HG03378 (cell line): ENCODE results near the gene ROMO1.
A peak's percentile ranks its signal among the peaks of the same experiment; 100 is the strongest.

Source experiments
- ATAC-seq: cut with Tn5 transposase; IDR thresholded peaks from one replicate; pipeline ENCODE4 v1.9.1; 2021; ENCODE audit warnings: mild to moderate bottlenecking, moderate library complexity; ENCODE audit not compliant: unreplicated experiment

Gene ROMO1

DNA sequence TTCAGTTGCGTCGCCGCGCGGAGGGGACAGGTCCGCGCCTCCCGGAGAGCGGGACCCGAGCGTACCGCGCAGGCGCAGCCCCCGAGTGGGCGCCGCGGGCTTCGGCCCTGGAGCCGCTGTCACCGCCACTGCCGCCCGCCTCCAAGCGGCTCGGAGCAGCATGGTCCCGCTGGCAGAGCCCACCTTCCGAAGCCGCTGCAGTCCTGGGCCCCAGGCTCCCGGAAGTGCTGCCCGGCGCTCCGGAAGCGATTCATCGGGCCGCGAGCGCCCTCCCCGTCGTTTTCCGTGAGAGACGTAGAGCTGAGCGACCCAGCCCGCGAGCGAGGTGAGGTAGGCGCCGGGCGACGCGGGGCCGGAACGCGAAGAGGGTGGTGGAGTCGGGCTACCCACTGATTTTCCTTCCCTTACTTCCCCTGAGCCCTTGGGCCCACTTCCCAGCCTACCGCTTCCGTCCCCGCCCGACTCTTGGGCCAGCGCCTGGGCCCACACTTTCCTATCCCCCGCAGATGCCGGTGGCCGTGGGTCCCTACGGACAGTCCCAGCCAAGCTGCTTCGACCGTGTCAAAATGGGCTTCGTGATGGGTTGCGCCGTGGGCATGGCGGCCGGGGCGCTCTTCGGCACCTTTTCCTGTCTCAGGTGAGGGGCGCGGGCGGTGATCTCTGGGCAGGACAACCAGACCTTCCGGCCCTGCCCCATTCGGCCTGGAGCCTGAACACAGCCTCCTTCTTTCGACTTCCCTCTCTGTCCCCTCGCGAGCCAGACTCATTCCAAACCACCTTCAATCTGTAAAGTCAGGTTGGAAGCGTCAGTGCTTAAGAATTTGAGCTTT, at the start of gene ROMO1, which contains the start of gene NFS1:
ROMO1 (plus strand) TSS at position 279 of the 830 bp plus-strand sequence; CDS start at position 507, 228 bp downstream.
NFS1 (minus strand) TSS at position 226 of the 830 bp plus-strand sequence; CDS start at position 162, 64 bp downstream.
- ATAC-seq = peak; percentile 52

DNA sequence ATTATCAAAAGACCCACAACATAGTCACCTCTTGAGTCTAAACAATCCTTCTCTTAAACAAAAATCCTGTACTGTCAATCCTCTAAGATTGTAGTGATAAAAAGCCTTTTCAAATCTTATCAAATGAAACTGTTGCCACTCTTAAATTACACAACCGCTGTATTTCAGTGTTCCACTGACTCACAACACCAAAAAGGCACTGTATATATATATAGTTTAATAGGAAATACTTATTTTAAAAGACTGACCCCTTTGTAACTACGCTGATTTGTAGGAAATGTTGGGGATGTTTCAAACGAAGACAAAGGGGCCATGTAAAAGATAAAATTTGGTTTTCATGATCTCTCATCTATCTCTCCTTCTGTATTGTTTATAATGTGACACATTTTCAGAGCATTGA, 48.6 kb upstream of the ROMO1 start:
- ATAC-seq = no peak

DNA sequence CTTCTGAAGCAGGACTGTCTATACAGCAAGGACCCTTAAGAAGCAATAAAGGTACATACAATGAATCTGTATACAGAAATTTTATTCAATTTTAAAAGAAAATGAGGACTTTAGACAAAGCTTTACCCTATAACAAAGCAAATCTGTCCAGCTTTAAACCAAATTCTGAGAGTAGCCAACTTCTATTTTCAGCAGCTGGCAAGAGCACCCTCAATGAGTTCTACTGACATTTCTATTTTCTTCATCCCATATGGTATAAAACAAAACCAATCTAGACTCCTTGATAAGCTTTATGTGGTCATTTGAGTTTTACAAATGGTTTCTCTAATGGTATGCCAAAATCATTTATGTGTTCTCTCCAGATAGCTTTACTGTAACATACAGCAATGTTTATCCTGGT, 47.2 kb upstream of the ROMO1 start:
- ATAC-seq = no peak

DNA sequence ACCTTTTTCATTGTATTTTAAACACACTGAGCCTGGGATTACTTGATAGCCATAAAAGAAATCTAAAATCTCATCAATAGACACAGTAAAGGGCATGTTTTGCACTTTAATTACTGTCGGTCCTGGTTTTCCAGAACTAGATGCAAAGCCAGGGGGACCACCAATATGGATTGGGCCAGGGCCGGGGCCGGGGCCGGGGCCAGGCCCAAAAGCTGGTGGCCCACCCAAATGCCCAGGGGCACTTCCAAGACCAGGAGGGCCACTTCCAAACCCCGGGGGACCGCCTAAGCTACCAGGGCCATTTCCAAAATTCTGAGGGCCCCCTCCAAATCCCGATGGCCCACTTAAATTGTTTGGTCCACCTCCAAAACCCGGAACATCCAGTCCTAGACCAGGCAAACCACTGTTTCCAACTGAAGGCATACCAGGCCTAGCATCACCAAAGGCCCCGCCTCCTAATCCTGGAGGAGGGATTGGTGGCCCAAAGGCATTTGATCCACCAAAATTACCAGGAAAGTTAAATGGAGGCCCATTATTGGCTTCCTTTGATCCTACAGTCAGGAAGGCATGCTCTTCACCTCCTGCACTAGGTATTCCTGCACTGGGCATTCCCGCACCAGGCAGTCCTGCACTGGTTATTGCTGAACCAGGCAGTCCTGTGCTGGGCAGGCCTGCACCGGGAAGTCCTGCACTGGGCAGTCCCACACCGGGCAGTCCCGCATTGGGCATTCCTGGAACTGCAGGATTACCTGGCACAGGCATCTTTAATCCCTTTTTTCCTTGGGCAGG, 46.4 kb upstream of the ROMO1 start:
- no peak for ATAC-seq

DNA sequence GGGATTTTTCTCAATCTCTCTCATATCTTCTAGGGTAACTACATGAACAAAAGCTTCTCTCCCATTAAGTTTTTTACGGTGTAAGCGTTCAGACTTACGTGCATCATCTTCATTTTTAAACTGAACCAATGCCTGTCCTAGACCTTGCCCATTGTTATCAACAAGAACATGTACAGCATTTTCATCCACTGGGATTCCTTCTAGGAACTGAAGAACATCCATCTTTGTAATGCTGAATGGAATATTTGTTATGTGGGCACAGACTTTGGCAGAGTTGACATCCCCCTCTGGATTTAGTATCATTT, 45.8 kb upstream of the ROMO1 start:
- ATAC-seq = no peak

DNA sequence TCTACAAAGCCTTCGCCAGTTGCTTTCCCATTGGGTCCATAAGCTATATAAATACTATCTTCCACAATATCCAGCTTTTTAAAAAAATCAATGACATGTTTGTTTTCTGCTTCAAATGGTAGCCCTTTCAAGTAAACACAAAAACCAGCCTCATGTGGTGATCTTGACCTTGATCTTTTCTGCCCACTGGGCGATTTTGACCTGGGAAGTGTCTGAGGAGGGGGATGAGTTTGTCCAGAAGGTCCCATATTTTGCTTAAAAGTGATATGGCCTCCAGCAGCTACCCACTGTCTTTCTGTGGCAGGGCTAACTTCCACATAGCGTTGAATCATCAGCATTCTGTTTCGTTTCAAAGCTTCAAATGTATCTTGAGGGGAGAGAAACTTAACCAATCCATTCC, 45.3 kb upstream of the ROMO1 start:
- no peak for ATAC-seq

DNA sequence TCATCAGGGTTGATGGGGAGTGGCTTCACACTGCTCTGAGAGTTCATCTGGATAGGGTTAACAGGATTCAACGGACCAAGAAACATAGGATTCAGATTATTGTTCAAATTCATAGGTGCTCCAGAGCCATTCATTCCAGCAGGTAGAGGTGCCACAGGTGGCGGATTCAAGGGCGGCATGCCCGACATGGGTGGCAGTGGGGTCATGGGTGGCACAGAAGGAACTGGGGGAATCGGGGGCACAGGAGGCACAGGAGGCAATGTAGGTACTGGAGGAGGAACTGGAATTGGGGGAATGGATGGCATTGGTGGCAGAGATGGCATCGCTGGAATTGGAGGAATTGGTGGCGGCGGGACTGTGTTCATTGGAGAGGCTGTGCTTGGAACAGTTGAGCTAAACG, 44.8 kb upstream of the ROMO1 start:
- ATAC-seq = no peak

DNA sequence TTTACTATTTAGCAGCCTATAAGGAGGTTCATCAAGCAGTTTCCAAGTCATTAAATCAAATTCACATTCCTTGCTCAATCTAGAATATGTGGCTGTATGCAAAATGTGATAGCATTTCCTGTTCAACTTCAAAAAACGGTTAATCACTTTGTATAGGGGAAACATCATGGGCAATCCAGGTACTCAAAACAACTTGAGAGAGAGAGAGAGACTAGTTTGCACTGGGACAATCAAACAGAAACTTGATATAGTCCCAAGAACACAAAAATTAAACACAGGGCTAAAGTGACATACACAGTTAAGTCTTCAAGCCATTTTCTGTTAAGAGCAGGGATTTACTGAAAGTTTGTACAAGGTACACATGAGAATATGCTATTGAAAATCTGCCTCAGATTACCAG, 41.9 kb upstream of the ROMO1 start:
- ATAC-seq = no peak

DNA sequence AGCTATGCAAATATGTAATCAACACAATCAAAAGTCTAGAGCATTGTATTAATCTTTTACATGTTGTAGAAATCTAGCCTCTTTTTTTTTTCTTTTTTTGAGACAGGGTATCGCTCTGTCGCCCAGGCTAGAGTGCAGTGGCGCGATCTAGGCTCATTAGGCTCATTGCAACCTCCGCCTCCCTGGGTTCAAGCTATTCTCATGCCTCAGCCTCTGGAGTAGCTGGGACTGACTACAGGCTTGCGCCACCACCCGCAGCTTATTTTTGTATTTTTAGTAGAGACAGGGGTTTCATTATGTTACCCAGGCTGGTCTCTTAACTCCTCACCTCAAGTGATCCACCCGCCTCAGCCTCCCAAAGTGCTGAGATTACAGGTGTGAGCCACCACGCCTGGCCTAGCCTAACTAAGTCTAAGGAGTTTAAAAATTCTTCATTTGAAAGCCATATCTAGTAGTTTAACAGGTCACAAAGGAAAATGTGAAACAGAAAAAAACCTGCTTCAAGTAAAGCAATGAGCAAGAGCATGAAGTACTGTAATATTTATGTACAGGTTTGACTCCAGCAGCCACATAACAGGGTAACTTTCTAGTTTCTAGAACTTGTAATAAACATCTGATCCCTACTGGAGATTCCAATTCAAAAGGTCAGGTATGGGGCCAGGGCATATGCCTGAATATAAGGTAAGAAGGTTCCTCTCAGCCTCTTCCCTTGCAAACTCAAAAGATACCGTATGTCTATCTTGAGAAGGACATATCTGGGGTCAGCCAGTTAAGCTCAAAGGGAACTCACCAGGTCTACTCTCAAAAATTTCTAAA, 38.9 kb upstream of the ROMO1 start:
- no peak for ATAC-seq

DNA sequence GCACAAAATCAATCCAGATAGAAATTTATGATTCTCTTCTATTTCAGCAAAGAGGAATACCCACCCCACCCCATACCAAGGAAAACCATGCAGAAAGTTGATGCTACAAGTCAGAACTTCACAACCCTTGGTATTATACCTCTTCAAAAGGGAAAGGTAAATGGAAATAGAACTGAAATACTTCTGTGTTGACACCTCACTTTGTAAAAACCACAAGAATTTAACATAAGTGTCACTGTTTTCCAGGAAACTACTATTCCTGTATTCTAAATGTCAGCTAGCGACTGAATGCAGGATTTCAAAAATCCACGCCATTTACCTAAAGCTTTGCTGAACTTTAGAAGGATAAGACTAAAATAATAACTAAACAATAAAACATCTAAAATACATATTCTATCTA, 38.2 kb upstream of the ROMO1 start:
- no peak for ATAC-seq

DNA sequence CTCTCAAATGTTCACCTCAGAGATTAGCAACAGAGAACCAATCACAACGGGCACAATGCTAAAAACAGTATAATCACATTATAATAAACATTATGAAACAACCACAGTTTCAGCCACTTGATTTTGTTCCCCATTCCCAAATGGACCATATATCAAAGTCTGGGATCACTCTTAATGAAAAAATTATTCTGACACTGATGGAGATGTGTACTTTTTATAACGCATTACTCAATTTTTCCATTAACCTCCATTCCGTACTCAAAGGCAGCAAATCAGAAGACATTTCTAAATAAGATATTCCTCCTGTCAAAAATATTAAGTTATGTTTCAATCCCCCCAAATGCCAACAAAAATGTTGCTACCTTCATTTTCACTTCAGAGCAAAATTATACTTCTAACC, 37.3 kb upstream of the ROMO1 start:
- no peak for ATAC-seq

DNA sequence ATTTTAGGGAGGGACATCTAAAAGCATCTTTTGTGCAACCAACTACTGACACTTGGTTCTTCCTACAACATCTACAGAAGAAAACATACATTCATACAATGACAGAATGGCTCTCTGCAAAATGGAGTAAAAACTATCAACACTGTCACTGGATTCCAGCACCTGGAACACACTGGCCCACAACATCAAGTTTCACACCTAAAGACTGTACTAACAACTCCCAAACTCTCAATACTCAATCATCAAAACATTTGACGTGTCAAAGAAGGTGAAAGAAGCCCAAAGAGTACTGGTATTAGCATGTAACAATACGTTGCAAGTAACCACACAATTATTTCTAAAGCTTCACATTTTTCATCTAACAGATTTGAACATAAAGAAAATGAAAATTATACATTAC, 36.7 kb upstream of the ROMO1 start:
- no peak for ATAC-seq

DNA sequence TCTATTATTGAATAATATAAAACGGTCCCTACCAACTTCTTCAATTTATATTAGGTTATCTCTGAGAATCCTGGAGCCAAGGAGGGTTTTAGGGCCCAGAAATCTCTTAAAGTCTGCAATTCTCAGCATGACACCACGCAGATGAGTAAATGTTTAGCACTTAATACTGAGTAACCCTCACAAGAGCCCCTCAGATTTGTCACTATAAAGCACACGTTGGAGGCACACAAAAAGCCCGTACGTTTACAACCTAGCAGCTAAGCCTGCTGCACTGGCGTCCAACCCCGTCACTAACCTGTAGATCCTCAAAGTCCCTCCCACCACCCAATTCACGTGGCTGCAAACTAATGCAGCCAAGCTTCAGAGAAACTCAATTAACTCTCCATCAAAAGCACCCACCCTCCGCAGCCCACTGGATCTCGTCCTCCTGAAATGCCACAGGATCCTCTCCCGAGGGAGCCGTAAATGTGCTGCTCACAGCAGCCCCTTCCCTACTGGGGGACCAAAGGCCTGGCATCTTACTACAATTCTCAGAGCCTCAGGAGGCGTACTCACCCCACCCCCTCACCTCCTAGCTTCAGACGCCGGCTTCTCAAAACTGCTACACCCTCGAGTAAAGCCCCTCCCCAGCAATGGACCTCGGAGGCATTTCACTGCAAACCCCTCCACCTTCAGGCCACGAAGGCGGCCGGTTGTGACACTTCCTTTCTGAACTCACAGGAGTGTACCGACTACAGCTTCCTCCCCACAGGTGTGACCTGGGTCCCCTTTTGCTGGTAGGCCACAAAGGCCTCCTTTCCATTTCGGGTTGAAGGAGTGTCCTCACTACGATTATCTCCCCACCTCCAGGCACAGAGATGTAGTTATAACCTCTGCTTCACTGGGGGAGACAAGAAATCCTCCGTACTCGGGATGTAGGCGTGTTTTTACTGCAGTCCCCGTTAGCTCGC, 35.4 kb upstream of the ROMO1 start:
- peak; percentile 29 for ATAC-seq

DNA sequence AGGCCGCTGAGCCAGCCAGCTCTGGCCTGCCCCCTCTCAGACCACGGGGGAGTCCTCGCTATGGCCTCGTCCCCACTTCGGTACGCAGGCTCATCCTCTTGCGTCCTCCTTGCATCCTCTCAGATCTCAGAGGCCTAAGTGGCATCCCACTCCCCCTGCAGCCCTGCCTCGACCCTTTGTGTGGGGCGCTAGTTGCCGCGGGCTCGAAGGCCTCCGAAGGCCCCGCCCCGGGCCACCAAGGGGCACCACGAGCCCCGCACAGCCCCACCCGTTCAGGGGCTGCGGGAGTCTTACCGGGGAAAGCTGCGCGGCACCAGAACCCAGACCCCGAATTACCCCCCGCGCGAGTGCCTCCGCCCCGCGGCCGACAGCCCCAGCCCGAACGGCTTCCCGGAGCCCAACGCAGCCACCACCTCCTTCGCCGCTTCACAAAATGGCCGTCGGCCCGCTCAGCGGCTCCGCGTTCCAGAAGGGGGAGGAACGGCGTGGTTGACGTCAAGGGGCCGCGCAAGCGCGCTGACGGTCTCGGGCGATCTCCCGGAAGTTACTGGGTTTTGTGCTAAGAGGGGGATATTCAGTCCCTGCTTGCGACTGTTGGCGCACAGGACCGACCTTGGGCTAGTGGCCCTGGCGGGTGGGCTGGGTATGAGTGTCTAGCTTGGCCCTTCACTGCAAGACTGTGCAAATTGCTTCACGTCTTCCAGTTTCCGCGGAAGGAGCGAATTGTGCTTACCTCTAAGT, 34.6 kb upstream of the ROMO1 start, which contains the start of the genes CPNE1 and RBM12:
CPNE1 (minus strand) TSS at position 435 of the 741 bp plus-strand sequence. CDS start 31,977 bp downstream, outside the sequence.
RBM12 (minus strand) TSS at position 435 of the 741 bp plus-strand sequence. CDS start 9,578 bp downstream, outside the sequence.
- ATAC-seq = peak; percentile 63

DNA sequence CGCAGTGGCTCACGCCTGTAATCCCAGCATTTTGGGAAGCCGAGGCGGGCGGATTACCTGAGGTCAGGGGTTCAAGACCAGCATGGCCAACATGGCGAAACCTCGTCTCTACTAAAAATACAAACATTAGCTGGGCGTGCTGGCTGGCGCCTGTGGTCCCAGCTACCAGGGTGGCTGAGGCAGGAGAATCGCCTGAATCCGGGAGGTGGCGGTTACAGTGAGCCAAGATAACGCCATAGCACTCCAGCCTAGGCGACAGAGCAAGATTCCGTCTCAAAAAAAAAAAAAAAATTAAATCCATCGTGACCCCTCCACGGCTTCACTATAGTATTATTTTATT, 33.3 kb upstream of the ROMO1 start:
- ATAC-seq = no peak

DNA sequence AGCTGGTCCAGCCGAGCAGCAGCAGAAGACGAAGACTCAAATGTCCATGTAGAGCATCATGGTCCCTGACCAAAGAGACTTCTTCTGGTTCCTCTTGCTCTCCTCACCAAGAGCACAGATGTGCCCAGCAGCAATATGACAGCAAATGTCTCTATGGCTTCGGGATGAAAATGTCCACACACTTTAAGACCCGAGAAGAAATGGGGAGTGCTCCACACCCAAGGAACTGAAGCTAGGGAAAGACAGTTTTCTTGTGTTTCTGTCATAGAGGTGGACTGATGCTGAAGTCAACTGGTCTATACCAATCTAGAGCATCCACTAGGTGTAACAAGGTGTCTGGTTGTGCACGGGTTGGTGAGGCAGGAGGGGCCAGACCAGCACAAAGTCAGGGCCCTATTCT, 30.0 kb upstream of the ROMO1 start:
- ATAC-seq = no peak

DNA sequence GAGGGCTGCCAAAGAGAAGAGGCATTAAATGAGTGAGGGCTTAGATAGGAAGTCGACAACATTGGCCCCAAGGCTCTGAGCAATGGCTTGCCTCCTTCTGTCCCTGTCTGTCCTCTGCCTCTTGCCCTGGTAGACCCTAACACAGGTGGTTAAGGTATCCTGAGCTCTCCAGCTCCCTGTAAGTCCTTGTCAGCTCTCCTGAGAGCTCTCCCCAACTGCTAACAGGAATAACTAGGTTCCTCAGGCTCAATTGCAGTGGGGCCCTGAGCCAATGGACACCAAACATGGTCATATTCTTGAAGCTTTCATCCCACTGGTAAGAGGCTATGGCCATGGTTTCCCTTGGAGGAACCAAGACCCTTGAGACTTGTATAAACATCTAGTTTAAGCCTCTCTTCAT, 29.5 kb upstream of the ROMO1 start:
- ATAC-seq = no peak

DNA sequence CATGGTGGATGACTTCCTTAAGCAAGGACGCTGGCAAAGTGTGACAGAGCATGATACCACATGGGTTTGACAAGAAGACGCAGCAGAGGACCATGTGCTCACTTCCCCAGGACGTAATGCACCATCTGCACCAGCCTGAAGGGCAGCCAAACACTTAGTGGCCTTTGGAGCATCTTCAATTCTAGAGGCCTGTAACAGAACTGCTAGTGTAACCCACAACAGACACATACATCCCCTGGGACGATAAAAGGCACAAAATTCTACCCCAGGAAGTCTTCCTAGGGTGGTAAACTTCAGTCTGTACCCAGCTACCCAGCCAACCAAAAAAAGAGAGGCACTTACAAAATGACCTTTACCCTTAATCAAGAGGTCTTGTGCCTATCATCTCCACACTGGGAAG, 25.3 kb upstream of the ROMO1 start:
- ATAC-seq = no peak

DNA sequence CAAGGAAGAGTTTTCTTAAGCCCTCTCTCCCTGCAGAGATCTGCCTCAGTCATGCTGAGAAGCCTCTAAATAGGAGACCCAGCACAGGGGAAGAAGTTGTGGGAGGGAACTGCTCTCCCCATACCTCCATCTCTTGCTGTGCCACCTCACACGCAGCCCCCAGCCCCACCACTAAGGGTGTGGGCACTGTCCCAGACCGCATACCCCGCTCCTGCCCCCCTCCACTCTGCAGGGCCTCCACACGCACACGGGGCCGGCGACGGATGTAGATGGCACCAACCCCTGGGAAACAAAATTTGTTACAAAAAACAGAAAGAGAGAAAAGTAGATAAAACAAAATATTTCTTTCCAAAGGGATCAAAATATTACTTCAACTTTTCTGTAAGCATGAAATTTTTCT, 24.3 kb upstream of the ROMO1 start:
- ATAC-seq = no peak
